ENCODE data around the gene TNFRSF14. TPM values are rescaled to one million over a fixed set of nuclear protein-coding genes. Genes with fewer than 3 reads are reported as not detected.

Gene TNFRSF14
- total RNA-seq, 2 experiments from 2014 or later: 191 to 194 TPM

DNA sequence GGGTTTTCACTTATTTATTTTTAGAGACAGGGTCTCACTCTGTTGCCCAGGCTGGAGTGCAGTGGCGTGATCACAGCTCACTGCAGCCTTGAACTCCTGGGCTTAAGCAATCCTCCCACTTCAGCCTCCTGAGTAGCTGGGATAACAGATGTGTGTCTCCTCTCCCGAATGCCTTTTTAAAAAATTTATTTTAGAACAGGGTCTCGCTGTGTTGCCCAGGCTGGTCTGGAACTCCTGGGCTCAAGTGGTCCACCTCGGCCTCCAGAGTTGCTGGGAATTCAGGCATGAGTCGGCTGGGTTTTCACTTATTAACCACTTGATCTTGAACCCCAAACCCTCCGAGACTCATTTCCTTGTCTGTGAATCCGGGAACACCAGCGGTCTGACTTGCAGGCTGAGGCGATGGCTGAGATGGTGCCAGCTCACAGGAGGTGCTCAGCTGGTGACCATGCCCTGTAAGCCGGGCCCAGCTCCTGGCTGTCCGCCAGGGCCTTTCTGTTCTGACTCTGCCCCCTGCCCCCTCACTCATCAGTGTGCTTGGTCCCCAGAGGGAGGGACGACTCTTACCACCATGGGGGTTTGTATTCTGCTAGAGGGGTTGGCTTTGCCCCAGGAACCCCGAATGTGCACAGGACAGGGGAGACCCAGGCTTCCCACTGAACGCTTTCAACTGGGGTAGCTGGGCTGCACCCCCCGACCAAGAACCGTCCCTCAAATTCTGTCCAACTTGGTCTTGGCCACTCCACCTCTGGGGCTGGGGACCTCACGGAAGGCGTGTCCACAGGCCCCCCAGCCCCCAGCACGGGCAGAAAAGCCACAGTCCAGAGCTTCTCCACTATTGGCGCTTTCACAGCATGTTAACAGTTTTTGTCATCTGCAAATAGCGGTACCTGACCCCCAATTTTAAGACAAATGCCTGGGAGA, 54.1 kb downstream of the TNFRSF14 start:
- no peak for ATAC-seq (ENCODE audit: poor library complexity)
- DNase-seq: peak in 2 of 14 experiments; percentile 6 to 19
- H3K27ac Mint-ChIP-seq: no peak overlapping the region
- H3K36me3 Mint-ChIP-seq (ENCODE audit: low read depth): no peaks in the 10 kb centered on the region
- Histone ChIP-seq H3K9me3 (ENCODE audit: control insufficient read depth in 1 of 2, insufficient read depth in 1 of 2, low read length in 2 of 2) (peaks cover 16 to 25% of the 10 kb centered on the region in 2 experiments), H3K36me3 (ENCODE audit: insufficient read depth, low read length) (no peaks in the 10 kb centered on the region), H3K4me1 (ENCODE audit: insufficient read depth, low read length) (peaks cover 3% of the 10 kb centered on the region), H3K27me3 (ENCODE audit: control insufficient read depth in 1 of 2, insufficient read depth in 2 of 2, low read length in 2 of 2) (no peaks in the 10 kb centered on the region), H3K4me3 (ENCODE audit: low read length) (no peak overlapping the region), H3K27ac (ENCODE audit: low read depth in 1 of 2, low read length in 2 of 2) (no peak overlapping the region)
- no peaks in the 10 kb centered on the region for H3K4me1 Mint-ChIP-seq (ENCODE audit: low read depth)
- intact Hi-C loops (cut with DNase I, micrococcal nuclease): no loop called here
- TF ChIP-seq, protein P1, sequence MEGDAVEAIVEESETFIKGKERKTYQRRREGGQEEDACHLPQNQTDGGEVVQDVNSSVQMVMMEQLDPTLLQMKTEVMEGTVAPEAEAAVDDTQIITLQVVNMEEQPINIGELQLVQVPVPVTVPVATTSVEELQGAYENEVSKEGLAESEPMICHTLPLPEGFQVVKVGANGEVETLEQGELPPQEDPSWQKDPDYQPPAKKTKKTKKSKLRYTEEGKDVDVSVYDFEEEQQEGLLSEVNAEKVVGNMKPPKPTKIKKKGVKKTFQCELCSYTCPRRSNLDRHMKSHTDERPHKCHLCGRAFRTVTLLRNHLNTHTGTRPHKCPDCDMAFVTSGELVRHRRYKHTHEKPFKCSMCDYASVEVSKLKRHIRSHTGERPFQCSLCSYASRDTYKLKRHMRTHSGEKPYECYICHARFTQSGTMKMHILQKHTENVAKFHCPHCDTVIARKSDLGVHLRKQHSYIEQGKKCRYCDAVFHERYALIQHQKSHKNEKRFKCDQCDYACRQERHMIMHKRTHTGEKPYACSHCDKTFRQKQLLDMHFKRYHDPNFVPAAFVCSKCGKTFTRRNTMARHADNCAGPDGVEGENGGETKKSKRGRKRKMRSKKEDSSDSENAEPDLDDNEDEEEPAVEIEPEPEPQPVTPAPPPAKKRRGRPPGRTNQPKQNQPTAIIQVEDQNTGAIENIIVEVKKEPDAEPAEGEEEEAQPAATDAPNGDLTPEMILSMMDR (IDR thresholded peaks at IDR 0.05): no peak
- H3K27me3 Mint-ChIP-seq: peaks cover 3% of the 10 kb centered on the region
- peaks cover 8% of the 10 kb centered on the region for H3K9me3 Mint-ChIP-seq
- H3K4me3 Mint-ChIP-seq: no peak overlapping the region
- CTCF ChIA-PET: no interaction called here
- POLR2A ChIA-PET: no interaction called here

DNA sequence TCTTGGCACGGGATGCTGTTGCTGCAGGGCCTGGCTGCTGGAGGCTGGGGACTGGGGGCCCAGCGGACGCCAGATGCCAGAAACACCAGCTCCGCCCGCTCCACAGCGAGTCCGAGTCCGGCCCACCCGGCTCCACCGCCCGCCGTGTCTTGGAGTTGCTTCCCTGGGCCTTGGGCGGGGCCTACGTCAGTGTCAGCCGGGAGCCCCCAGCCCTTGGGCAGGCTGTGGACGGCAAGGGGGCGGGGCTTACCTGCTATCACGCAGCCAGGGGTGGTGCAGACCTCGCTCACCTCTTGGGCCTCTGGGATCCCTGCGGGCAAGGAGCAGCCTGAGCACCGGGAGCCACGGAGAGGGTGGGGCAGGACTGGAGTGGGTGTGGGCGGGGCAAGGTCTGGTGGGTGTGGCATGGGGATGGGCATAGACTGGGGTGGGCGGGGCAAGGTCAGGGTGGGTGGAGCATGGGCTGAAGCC, 54.9 kb downstream of the TNFRSF14 start:
- no peak overlapping the region for H3K4me3 ChIP-seq (ENCODE audit: low read length)
- peaks cover 3% of the 10 kb centered on the region for H3K4me1 ChIP-seq (ENCODE audit: insufficient read depth, low read length)
- TF ChIP-seq, protein P1 (IDR thresholded peaks at IDR 0.05): no peak
- no peaks in the 10 kb centered on the region for H3K36me3 ChIP-seq (ENCODE audit: insufficient read depth, low read length)
- H3K27me3 ChIP-seq (ENCODE audit: control insufficient read depth in 1 of 2, insufficient read depth in 2 of 2, low read length in 2 of 2): no peaks in the 10 kb centered on the region
- CTCF ChIA-PET: no interaction called here
- intact Hi-C loops (cut with DNase I, micrococcal nuclease): no loop called here
- POLR2A ChIA-PET: no interaction called here
- Mint-ChIP-seq H3K27ac (no peak overlapping the region), H3K9me3 (peaks cover 13% of the 10 kb centered on the region), H3K4me3 (no peak overlapping the region), H3K27me3 (peaks cover 3% of the 10 kb centered on the region), H3K36me3 (ENCODE audit: low read depth) (no peaks in the 10 kb centered on the region), H3K4me1 (ENCODE audit: low read depth) (no peaks in the 10 kb centered on the region)
- no peak overlapping the region for H3K27ac ChIP-seq (ENCODE audit: low read depth in 1 of 2, low read length in 2 of 2)
- ATAC-seq (ENCODE audit: poor library complexity) (no peak), DNase-seq (peak in 4 of 14 experiments; percentile 17 to 48 (median 32))
- peaks cover 18 to 28% of the 10 kb centered on the region in 2 experiments for H3K9me3 ChIP-seq (ENCODE audit: control insufficient read depth in 1 of 2, insufficient read depth in 1 of 2, low read length in 2 of 2)

DNA sequence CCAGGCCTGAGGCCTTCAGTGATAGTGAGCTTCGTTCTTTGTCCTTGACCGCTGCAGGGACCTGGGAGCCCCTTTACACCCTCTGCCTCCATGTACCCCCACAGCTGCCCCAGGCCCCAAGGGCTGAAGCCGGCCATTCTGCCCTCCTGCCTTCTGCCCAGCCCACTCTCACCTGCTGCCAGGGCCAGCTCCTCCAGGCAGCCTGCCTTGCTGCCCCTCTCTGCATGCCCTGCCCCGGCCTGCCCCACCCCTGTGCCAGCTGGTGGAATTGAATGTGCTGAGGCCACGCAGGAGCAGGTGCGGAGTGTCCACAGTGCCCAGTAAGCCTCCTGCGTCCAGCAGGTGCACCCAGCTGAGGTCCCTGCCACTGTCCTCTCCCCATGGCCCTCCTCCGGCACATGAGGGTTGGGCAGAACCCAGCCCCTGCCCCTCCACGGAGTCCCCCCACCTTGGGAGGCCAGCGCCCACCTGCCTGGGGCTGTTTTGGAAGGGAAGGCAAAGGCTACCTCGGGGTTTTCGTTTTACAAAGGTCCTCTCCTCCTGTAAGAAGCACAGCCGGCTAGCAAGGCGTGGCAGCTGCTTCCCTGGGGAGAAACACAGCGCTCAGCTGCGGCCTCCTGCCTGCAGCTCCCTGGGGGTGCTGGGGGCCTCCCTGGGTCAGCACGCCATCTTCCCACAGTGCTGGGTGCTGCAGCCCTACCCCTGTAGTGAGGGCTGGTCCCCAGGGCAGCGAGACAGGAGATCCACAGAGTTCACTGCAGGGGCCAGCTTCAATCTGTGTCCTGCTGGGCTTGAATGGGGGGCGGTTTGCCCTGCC, 55.7 kb downstream of the TNFRSF14 start:
- no peaks in the 10 kb centered on the region for H3K4me1 Mint-ChIP-seq (ENCODE audit: low read depth)
- Histone ChIP-seq H3K9me3 (ENCODE audit: control insufficient read depth in 1 of 2, insufficient read depth in 1 of 2, low read length in 2 of 2) (peaks cover 18 to 30% of the 10 kb centered on the region in 2 experiments), H3K36me3 (ENCODE audit: insufficient read depth, low read length) (no peaks in the 10 kb centered on the region), H3K27ac (ENCODE audit: low read depth in 1 of 2, low read length in 2 of 2) (no peak overlapping the region), H3K4me3 (ENCODE audit: low read length) (no peak overlapping the region), H3K27me3 (ENCODE audit: control insufficient read depth in 1 of 2, insufficient read depth in 2 of 2, low read length in 2 of 2) (no peaks in the 10 kb centered on the region), H3K4me1 (ENCODE audit: insufficient read depth, low read length) (peaks cover 3% of the 10 kb centered on the region)
- TF ChIP-seq, protein P1 (IDR thresholded peaks at IDR 0.05): no peak
- no peak overlapping the region for H3K27ac Mint-ChIP-seq
- peaks cover 4% of the 10 kb centered on the region for H3K36me3 Mint-ChIP-seq (ENCODE audit: low read depth)
- H3K27me3 Mint-ChIP-seq: peaks cover 3% of the 10 kb centered on the region
- CTCF ChIA-PET: no interaction called here
- H3K4me3 Mint-ChIP-seq: no peak overlapping the region
- DNase-seq (peak in 1 of 14 experiments; percentile 31), ATAC-seq (ENCODE audit: poor library complexity) (no peak)
- POLR2A ChIA-PET: no interaction called here
- intact Hi-C loops (cut with DNase I, micrococcal nuclease): no loop called here
- H3K9me3 Mint-ChIP-seq: peaks cover 17% of the 10 kb centered on the region

Measured in CD4-positive, alpha-beta T cell (primary cell).